WTC11 (cell line): ENCODE measurements around the gene TMEM14A.

ENCODE experiments used
- ATF1 ChIP-seq: sonication (generic); formaldehyde crosslinking; IDR thresholded peaks from 2 replicates; pipeline ENCODE4 v1.8.1; 2023; ENCODE audit warnings: mild to moderate bottlenecking, moderate library complexity, missing genetic modification reagents
- CREB1 ChIP-seq: sonication (generic); formaldehyde crosslinking; IDR thresholded peaks from 2 replicates; pipeline ENCODE4 v1.8.0; 2023; ENCODE audit warnings: mild to moderate bottlenecking, missing genetic modification reagents
- ELF4 ChIP-seq: sonication (generic); formaldehyde crosslinking; IDR thresholded peaks from 2 replicates; pipeline ENCODE4 v1.8.1; 2022; ENCODE audit warnings: low read depth, mild to moderate bottlenecking, moderate library complexity, missing genetic modification reagents
- ETV6 ChIP-seq: sonication (generic); formaldehyde crosslinking; IDR thresholded peaks from 2 replicates; pipeline ENCODE4 v1.8.1; 2022; ENCODE audit warnings: mild to moderate bottlenecking, missing genetic modification reagents
- FOXJ3 ChIP-seq: sonication (generic); formaldehyde crosslinking; IDR thresholded peaks from 2 replicates; pipeline ENCODE4 v1.9.0; 2021; ENCODE audit warnings: missing genetic modification reagents, mild to moderate bottlenecking, borderline replicate concordance
- NR3C1 ChIP-seq: sonication (generic); formaldehyde crosslinking; conservative IDR thresholded peaks from 2 replicates; pipeline ENCODE4 v1.8.1; 2023; ENCODE audit warnings: low read depth, mild to moderate bottlenecking, missing genetic modification reagents
- SP1 ChIP-seq: sonication (generic); formaldehyde crosslinking; conservative IDR thresholded peaks from 2 replicates; pipeline ENCODE4 v1.8.1; 2022; ENCODE audit warnings: missing genetic modification reagents
- ZBTB21 ChIP-seq: sonication (generic); formaldehyde crosslinking; IDR thresholded peaks from 2 replicates; pipeline ENCODE4 v1.8.1; 2023; ENCODE audit warnings: mild to moderate bottlenecking, missing genetic modification reagents, borderline replicate concordance
- ZNF121 ChIP-seq: sonication (generic); formaldehyde crosslinking; IDR thresholded peaks from 2 replicates; pipeline ENCODE4 v1.8.0; 2023; ENCODE audit warnings: missing genetic modification reagents
- TF ChIP-seq, protein P1 (sequence below): fragments of 200-600 bp; IDR thresholded peaks from 2 replicates; pipeline ENCODE4 v1.8.0; 2022; ENCODE audit warnings: antibody characterized with exemption
- TF ChIP-seq, protein P2 (sequence below): sonication (generic); formaldehyde crosslinking; IDR thresholded peaks from 2 replicates; pipeline ENCODE4 v1.8.1; 2023; ENCODE audit warnings: mild to moderate bottlenecking, moderate library complexity, missing genetic modification reagents
- TF ChIP-seq, protein P3 (sequence below): sonication (generic); formaldehyde crosslinking; IDR thresholded peaks from 2 replicates; pipeline ENCODE4 v1.8.0; 2022; ENCODE audit warnings: mild to moderate bottlenecking, missing genetic modification reagents
- TF ChIP-seq, protein P4 (sequence below): sonication (generic); formaldehyde crosslinking; IDR thresholded peaks from 2 replicates; pipeline ENCODE4 v1.8.1; 2023; ENCODE audit warnings: mild to moderate bottlenecking, missing genetic modification reagents, moderate library complexity

DNA sequence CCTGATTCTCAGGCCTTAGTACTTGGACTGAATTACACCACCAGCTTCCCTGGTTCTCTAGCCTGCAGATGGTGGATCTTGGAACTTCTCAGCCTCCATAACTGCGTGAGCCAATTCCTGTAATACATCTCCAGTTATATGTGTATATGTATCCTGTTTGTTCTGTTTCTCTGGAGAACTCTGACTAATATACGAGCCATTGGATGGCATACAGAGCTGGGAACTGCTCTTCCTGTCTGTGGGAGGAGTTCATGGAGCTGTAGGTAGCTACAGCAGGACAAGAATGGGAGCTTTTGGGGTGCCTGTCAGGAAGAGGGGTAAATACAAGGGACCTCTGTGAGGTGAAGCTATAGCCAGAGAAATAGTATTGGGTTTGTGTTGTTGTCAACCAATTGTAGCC lies 41.2 kb downstream of the TMEM14A start:
- TF ChIP-seq, protein P1, sequence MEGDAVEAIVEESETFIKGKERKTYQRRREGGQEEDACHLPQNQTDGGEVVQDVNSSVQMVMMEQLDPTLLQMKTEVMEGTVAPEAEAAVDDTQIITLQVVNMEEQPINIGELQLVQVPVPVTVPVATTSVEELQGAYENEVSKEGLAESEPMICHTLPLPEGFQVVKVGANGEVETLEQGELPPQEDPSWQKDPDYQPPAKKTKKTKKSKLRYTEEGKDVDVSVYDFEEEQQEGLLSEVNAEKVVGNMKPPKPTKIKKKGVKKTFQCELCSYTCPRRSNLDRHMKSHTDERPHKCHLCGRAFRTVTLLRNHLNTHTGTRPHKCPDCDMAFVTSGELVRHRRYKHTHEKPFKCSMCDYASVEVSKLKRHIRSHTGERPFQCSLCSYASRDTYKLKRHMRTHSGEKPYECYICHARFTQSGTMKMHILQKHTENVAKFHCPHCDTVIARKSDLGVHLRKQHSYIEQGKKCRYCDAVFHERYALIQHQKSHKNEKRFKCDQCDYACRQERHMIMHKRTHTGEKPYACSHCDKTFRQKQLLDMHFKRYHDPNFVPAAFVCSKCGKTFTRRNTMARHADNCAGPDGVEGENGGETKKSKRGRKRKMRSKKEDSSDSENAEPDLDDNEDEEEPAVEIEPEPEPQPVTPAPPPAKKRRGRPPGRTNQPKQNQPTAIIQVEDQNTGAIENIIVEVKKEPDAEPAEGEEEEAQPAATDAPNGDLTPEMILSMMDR = no peak
- TF ChIP-seq, protein P2, sequence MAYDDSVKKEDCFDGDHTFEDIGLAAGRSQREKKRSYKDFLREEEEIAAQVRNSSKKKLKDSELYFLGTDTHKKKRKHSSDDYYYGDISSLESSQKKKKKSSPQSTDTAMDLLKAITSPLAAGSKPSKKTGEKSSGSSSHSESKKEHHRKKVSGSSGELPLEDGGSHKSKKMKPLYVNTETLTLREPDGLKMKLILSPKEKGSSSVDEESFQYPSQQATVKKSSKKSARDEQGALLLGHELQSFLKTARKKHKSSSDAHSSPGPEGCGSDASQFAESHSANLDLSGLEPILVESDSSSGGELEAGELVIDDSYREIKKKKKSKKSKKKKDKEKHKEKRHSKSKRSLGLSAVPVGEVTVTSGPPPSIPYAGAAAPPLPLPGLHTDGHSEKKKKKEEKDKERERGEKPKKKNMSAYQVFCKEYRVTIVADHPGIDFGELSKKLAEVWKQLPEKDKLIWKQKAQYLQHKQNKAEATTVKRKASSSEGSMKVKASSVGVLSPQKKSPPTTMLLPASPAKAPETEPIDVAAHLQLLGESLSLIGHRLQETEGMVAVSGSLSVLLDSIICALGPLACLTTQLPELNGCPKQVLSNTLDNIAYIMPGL (CRISPR knock-in tag) = no peak
- TF ChIP-seq ATF1 = no peak
- TF ChIP-seq NR3C1 = no peak
- TF ChIP-seq CREB1 (CRISPR knock-in tag) = no peak
- no peak for TF ChIP-seq FOXJ3 (CRISPR knock-in tag)
- no peak for TF ChIP-seq ZBTB21 (CRISPR knock-in tag)
- no peak for TF ChIP-seq SP1 (CRISPR knock-in tag)
- TF ChIP-seq ETV6 (CRISPR knock-in tag) = no peak
- TF ChIP-seq, protein P3, sequence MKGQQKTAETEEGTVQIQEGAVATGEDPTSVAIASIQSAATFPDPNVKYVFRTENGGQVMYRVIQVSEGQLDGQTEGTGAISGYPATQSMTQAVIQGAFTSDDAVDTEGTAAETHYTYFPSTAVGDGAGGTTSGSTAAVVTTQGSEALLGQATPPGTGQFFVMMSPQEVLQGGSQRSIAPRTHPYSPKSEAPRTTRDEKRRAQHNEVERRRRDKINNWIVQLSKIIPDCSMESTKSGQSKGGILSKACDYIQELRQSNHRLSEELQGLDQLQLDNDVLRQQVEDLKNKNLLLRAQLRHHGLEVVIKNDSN (CRISPR knock-in tag) = no peak
- TF ChIP-seq ZNF121 (CRISPR knock-in tag) = no peak
- TF ChIP-seq, protein P4, sequence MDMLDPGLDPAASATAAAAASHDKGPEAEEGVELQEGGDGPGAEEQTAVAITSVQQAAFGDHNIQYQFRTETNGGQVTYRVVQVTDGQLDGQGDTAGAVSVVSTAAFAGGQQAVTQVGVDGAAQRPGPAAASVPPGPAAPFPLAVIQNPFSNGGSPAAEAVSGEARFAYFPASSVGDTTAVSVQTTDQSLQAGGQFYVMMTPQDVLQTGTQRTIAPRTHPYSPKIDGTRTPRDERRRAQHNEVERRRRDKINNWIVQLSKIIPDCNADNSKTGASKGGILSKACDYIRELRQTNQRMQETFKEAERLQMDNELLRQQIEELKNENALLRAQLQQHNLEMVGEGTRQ (CRISPR knock-in tag) = no peak
- TF ChIP-seq ELF4 (CRISPR knock-in tag) = no peak
